ENCODE data around the gene KIF6.

Gene KIF6

GRCh38 chr6:39585641-39586040, 139.6 kb downstream of the KIF6 start:
- DNase-seq, result no peak

DNA sequence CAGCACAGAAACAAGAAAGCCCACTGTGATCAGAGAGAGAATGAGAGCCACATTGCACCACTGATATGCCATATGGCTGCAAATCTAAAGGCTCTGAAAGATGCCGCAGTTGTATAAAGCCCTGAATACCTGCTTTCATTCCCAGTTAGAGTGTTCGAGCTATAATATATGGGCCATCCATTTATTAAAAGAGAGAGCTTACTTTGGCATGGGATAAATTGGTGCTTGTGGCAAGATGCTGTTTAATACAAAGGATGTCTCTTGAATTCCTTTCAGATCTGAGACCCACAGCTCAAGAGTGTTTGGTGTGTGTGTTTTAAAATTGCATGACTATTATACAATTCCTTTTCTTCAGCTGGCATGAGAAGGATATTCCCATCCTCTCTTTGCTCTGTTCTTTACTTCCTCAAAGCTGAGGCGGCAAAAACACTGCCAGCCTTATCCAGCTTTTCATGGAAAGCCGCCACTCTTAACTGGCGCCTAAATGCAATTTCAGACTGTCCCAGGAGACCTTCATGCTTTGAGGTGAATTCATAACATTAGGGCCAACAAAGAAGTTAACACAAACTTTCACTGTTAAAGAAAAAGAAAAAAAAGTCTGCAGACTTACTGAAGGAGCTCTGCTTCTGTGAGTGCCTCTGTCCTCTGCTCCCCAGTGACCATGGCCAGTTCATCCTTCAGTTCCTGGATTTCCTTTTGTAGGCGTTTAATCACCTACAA, 147.6 kb downstream of the KIF6 start:
- no peak for DNase-seq

- DNase-seq, result no peak
Observed at GRCh38 chr6:39576556-39577303, 148.5 kb downstream of the KIF6 start.

DNA sequence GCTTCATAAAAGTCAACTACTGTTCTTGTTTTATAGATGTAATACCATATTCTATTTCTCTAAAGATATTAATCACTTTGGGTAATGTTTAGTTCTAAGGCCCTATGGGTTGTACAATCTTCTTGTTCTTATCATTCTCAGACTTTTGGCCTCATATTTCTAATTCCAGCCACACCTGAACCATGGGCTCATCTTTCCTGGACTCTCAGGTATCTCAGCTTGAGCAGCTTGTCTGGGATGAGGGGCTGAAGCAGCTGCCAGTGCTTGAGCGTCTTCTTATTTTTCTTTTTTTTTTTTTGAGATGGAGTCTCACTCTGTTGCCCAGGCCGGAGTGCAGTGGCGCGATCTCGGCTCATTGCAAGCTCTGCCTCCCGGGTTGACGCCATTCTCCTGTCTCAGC, 150.2 kb downstream of the KIF6 start:
- DNase-seq, result no peak

GRCh38 chr6:39573541-39573940, 151.7 kb downstream of the KIF6 start:
- DNase-seq, result no peak

- no peak for DNase-seq
Observed at GRCh38 chr6:39572661-39573340, 152.4 kb downstream of the KIF6 start.

GRCh38 chr6:39568896-39569295, 156.3 kb downstream of the KIF6 start:
- peak; percentile 77 for DNase-seq

DNA sequence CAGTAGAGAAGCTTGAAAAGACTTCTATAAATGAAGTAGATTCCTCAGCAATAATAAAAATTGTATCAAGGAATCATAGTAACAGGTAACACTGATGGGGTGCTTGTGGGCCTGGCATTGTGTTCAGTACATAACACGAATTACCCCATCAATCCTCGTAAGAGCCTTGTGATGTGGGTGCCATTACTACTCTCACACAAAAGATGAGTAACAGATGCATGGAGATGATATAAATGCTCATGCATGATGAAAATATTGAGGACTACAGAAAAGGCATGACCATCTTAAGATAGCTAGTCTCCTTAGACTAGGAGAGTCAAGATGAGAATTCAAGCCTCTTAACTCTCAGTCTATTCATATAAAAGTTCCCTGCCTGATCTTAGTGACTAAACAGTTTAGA, 158.1 kb downstream of the KIF6 start:
- DNase-seq, result no peak

DNA sequence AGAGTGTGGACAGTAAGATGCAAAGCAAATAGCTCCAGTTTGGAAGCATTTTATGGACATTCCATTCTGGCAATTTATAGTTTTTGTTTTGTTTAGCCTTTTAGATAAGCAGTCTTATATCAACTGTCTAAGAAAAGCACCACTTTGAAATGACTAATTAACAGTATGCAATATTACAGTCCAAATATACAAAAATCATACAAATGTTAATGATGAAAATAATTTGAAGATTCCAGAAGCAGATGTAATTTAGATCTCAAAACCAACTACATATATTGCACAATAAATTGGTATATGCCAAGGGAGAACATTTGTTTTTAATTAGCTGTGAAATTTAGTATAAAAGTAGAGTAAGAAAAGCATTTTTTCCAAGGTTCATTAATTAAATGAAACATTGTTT, 158.8 kb downstream of the KIF6 start:
- peak; percentile 50 for DNase-seq

GRCh38 chr6:39565956-39566355, 159.3 kb downstream of the KIF6 start:
- DNase-seq, result no peak

GRCh38 chr6:39563566-39564311, 161.5 kb downstream of the KIF6 start:
- no peak for DNase-seq

DNA sequence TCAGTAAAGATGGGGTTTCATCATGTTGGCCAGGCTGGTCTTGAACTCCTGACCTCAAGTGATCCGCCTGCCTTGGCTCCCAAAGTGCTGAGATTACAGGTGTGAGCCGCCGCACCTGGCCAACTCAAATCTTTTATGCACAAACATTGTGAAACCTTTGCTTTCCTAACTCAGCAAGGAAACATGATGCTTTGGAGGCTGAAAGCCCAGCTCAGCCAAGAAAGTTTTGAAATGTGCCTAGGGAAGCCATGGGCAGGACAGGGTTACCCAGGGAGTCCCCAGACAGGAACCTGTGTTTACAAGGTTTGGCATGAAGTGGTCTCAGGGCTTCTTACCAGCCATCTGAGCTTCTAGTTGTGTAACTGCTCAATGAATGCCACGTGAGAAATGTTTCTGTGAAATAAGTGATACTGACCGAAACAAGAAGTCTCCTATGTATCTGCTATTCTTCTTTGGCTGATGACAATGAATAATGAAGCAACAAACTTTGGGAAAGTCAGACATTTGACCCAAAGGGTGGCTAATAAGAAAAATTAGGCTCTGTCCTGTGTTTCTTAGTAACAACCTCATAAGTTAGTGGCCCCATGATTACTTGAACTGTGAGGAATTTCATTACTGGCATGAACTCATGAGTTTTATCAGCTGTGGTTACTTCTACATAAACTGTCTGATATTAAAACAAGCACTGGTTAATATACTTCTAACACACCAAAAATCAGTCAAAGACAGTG, 163.5 kb downstream of the KIF6 start:
- no peak for DNase-seq

DNA sequence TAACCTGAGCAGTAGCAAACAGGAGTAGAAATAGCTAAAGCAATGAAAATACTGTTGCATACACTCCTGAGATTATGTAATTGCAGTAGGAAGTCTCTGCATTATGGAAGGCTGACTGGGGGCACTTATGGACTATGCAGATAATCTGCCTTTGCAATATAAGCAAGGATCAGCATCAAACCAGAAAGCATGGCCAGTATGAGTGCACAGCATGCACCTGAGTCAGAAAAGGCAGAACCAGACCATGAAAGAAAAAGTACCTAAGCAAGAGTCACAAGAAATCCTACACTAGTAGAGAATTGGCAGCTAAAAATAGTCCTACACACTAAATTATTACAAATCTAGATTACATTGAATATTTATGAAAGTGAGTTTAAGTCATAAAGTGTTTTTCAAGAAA, 164.3 kb downstream of the KIF6 start:
- no peak for DNase-seq

- no peak for DNase-seq
Observed at GRCh38 chr6:39558591-39559190, 166.5 kb downstream of the KIF6 start.

- no peak for DNase-seq
Observed at GRCh38 chr6:39558079-39558478, 167.1 kb downstream of the KIF6 start.

DNA sequence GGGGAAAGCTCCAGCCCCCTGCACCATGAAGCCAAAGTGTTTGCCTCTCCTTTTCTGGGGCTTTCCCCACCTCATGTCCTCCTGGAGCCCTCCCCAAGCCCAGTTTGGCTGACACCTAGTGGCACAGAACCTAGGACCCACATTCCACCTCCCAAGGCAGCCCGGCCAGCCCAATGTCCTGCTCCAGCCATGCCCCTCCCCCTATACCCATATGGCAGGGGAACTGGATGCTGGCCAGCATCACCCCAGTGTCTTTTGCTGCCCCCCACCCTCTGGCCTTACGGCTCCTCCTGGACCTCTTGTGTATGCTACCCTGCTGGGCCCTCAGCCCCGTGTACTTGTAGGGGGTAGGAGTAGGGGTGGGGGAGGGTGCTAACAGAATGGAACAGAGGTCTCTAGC, 170.1 kb downstream of the KIF6 start:
- DNase-seq, result no peak

DNA sequence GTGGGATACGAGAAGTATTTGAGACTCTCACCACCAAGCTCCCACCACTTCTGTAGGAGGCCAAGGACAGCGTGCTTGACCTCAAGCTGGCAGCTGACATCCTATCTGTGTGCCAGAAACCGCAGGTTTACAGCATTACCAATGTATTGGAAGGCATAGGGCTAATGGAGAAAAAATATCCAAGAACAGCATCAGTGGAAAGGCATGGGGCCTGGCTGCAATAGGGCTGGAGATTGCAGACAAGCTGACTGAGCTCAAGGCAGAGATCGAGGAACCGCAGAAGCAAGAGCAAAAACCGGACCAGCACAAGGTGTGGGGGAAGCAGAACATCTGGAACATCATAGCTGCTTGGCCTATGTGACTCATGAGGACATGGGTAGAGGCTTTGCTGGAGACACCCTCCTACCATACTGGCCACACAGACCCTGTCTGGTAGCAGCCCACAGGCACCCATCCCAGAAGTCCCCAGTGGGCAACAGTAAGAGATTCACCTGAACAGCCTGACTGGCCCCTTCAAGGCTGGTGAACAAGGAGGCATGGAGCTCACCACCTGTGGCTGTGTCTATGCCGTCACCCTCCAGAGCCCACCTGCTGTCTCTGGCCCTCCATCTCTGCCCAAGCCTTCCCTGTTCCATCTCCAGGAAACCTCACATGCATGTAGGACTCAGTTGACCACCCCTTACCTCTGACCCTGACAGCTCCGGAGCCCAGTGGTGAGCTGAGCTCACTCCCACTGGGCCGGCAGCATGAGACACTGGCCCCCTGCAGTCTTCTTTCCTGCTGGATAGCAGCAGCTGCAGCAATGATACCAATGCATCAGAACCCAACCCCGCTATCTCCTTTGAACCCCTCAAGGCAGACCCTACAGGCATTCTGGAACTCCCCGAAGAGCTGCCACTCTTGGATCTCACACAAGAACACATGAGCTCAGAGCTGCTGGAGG, 171.1 kb downstream of the KIF6 start:
- DNase-seq, result peak; percentile 36

DNA sequence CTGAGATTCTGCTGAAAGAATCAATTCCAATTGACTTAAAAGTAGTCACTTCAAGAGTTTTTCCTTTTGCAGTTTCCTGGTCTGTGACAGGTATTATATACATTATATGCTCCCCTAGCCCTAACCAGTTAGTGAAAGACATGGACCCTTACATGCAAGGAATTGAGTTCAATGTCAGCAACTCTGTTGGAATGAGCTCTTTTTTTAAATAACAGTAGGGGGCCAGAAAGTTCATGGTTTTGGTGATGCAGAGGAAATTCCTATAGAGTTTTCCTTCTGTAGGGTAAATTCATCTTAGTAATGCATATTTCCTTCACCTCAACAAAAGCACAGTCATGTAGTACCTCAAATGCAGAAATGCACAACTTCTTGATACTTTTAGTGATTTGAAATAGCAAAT, 172.2 kb downstream of the KIF6 start:
- DNase-seq, result peak; percentile 65

DNA sequence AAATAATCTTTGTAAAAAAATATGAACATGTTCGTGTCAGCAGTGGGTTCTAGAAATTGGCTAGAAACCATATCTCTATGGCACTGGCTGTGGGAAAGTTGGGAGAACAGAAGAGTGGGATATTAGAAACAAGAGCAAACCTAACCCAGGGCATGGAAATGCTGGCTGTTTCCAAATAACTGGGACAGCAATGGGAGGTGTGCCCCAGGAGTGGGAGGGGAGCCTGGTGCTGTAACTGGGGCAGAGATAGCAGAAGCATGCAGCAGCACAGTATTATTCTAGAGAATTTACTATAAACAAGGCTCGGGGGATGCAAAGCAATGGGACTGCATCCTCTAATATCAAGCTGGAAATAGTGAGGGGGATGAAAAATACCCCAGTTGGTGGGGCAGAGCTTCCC, 175.0 kb downstream of the KIF6 start:
- DNase-seq, result no peak

DNA sequence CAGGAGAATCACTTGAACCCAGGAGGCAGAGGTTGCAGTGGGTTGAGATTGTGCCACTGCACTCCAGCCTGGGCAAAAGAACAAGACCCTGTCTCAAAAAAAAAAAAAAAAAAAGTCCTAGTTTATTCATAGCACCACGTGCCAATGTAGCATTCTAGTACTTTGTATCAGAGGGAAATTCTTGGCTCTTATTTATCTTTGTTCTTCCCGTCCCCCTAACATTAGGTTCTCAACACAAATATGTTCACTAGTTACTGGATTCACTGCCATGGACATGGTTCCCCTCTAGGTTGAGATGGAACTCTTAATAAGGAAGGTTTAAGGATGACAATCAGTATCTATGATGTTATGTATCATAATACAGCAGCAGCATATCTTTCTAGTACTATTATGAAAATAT, 178.5 kb downstream of the KIF6 start:
- DNase-seq, result no peak

DNA sequence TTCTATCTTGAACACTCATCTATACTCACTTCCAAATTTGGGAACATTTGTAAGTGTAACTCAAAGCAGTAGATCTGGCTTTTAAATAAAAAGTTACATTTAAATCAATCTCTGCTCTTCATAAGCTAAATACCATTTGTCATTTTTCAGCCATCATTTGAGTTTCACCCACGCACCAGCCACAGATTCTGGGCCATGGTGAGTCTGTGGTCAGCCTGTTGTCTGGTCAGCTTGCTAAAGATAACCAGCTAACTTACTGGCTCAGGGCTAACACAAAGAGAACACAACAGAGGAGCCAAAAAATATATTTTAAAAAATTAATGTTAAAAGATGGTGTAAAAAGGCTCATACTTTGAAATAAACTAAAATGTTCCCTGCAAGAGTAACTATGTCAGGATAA, 181.3 kb downstream of the KIF6 start:
- no peak for DNase-seq
